HG03139 (cell line): Measurements from ENCODE around the gene CD22.

Experiments
- ATAC-seq: cut with Tn5 transposase; IDR thresholded peaks from one replicate; pipeline ENCODE4 v1.9.1; 2021; ENCODE audit not compliant: unreplicated experiment

Gene CD22

DNA sequence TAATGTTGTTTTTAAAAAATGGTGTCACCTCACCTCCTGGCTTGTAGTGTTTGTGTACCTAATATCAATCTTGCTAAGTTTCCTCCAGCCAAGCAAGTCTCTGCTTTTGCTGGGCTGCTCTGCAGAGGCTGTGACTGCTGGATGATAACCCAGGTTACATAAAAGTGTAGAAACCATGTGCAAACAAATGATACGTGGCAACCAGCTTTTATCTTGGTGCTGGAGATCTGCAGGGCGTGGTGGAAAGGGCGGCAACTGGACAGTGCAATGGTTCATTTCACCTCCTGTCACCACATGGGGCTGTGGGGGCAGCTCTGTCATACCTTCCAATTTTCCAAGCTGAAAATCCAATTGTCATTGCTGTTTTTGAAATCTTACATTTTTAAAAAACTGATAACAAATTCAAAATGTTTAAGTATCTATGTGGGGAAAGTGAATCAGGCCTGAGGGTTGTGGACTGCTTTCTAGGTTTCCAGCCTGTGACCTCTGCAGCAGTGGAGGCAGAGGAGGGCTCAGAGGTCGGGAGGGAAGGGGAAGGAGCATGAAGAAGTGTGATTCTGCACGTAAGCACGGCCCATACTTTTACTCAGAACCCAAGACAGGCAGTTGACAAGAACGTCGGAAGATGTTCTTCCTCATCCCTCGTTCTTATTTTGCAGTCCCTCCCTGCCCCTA is 51.6 kb downstream of the CD22 start:
- ATAC-seq, result no peak

DNA sequence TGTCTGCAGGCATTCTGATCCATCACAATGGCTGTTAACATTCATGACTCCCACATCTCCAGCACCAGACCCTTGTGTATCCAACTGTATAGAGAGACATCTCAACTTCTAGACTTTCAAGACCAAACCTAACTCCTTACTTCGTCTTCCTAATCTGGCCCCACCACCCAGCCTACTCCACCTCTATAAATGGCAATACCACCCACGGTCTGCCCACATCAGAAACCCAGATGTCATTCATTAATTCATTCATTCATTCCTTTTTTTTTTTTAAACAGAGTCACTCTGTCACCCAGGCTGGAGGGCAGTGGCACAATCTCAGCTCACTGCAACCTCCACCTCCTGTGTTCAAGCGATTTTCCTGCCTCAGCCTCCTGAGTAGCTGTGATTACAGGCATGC is 52.3 kb downstream of the CD22 start:
- no peak for ATAC-seq

DNA sequence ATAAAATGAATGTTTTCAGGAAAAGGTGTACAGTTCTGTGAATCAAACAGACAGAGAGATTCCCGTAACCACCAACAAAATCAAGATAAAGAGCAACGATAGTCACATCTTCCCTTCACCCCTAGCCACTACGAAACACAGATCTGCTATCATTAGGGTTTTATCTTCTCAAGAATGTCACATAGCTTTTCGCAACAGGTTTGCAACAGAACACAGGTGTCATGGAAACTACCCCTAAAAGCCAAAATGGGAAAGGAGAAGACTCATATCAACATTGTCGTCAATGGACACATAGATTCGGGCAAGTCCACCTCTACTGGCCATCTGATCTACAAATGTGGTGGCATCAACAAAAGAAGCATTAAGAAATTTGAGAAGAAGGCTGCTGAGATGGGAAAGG is 52.9 kb downstream of the CD22 start:
- no peak for ATAC-seq

DNA sequence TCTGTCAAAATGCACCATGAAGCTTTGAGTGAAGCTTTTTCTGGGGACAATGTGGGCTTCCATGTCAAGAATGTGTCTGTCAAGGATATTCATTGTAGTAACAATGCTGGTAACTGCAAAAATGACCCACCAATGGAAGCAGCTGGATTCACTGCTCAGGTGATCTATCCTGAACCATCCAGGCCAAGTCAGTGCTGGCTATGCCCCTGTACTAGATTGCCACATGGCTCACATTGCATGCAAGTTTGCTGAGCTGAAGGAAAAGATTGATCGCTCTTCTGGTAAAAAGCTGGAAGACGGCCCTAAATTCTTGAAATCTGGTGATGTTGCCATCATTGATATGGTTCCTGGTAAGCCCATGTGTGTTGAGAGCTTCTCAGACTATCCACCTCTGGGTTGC is 54.5 kb downstream of the CD22 start:
- ATAC-seq, result no peak

DNA sequence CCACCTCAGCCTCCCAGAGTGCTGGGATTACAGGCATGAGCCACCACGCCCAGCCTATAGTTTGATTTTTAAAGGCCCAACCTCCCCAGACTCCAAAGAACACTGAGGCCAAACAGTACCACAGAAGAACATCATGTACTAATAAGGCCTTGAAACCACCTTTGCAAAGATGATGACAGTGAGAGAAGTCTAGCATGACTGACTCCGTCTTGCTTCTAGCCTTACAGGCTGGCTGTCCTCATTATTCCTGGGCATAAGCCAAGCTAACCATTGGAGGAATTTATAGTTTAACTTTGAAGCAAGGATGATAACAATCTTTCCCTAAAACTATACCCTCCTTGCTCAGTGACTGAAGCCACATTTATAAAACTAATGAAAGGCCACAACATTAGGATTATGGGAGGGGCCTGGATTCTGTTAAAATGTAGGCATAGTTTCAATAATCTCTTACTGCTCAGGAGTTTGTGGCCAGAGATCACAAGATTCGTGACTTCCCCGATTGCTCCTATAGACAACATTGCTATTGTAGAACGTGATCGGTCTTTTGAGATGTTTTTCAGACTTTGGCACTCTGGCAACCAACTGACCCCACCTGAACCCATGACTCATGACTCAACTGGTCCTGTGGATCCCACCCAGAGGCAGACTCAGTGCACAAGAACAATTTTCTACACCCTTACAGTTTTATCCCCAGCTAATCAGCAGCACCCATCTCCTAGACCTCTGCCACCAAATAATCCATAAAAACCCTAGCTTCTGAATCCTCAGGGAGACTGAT is 59.5 kb downstream of the CD22 start:
- ATAC-seq, result no peak

DNA sequence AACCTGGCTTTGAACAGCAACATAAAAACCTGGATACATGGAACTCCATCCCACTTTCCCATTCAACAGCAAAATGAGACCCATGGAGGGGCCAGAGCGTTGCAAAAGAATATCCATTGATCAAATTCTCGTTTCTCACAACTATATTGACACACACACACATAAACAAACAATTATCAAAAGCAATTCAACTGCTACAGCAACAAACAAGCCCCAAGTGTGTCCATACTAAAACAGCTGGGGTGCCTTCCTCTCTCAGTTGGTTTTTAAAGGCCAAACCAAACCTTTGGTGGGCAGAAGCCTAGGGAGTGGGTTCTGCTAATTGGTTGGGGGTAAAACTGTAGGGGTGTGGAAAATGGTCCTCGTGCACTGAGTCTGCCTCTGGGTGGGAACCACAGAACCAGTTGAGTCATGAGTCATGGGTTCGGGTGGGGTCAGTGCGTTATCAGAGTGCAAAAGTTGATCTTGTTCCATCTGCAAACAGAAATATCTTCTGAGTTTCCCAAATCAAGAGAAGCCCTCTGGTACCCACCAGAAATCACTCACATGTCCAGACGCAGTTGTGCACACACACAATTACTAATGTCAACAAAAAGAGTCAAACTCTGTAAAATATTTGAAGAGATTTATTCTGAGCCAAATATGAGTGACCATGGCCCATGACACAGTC is 60.3 kb downstream of the CD22 start:
- no peak for ATAC-seq

DNA sequence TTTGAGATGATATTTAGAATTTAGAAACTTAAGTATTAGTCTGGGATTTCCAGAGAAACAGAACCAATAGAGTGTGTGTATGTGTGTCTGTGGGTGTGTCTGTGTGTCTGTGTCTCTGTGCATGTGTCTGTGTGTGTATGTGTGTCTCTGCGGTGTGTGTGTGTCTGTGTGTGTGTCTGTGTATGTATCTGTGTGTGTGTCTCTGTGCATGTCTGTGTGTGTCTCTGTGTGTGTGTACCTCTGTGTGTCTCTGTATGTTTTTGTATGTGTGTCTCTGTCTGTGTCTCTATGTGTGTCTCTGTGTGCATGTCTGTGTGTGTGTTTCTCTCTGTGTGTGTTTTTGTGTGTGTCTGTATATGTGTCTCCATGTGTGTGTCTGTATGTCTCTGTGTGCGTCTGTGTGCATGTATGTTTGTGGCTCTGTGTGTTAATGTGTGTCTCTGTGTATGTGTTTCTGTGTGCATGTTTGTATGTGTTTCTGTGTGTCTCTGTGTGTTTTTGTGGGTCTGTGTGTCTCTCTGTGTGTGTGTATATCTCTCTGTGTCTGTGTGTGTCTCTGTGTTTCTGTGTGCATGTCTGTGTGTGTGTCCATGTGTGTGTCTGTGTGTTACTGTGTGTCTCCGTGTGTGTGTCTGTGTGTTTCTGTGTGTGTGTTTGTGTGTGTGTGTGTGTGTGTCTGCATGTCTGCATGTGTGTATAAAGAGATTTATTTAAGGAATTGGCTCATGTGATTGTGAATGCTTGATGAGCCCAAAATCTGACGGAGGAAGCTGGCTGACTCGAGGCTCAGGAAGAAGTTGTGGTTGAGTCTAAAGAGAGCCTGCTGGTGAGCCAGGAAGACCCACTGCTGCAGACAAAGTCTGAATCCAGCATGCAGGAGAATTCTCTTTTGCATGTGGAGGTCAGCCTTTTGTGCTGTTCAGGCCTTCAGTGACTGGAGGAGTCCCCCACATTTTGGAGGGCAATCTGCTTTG is 64.0 kb downstream of the CD22 start:
- ATAC-seq, result no peak

DNA sequence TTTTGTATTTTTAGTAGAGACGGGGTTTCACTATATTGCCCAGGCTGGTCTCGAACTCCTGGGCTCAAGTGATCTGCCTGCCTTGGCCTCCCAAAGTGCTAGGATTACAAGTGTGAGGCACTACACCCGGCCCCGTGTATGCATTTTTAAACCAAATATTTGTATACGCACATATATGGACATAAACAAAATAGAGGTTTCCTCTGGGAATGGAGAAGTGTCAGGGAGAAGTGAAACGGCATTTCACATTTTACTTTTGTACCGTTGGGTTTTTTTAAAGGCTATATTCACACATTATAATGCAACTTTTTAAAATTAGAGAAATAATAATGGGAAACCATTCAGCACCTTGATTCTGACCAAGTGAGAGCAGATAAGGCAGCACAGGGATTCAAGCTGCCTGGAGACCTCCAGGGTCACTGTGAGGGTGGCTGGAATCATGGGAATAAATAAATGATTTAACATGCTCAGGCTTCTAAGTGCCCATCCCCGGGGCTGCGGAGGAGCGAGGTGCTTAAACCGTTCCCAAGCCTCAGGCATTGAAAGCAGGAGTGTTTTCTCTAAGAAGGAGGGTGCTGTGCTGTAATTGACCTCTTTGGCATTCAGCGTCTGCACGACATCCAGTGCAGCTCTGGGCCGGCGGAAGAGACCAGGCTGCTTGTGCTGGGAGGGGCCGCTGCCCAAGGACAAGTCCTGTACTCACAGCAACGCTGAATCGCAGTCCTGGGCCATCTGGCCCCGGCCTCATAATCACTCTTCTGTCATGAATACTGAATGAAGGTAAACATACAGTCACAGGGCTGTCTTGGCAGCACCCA is 66.6 kb downstream of the CD22 start:
- ATAC-seq, result no peak

DNA sequence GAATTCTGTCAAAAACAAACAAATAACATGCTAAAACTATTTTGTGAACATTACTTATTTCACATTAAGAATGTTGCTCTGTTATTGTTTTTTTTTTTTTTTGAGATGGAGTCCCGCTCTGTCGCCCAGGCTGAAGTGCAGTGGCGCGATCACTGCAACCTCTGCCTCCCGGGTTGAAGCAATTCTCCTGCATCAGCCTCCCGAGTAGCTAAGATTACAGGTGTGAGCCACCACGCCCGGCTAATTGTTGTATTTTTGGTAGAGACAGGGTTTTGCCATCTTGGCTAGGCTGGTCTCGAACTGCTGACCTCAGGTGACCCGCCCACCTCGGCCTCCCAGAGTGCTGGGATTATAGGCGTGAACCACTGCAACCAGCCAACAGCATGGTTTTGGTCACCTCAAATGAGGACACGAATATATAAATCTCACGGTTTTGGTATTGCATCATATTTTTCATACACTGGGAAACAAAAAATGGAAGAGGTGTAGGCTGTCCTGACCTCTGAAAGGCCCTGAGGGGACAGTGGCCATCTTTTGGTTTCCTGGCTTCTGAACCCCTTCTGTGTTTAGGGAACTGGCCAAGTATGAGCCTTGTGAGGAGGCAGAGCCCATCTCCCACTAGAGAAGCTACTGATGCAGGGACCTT is 67.4 kb downstream of the CD22 start:
- no peak for ATAC-seq
